Aorta (tissue), 5 donors: Measurements from ENCODE around the gene ZFYVE1. TPM values are rescaled to one million over a fixed set of nuclear protein-coding genes. Genes with fewer than 3 reads are reported as not detected.

Experiments used
- ATAC-seq: fragments of 200-7000 bp; cut with Tn5 transposase; one replicate; pipeline ENCODE4 v1.9.1; 2022; ENCODE audit warnings: moderate library complexity; ENCODE audit not compliant: low FRiP score
- DNase-seq, 2 donors: peaks; one replicate each; pipeline ENCODE4 v3.0.0-alpha.2; 2020
- H3K27ac ChIP-seq, 2 donors: one replicate each; pipeline ENCODE4 v1.5.1; 2013; ENCODE audit warnings: low read length in 2 of 2, mild to moderate bottlenecking in 2 of 2, moderate library complexity in 2 of 2, control low read depth in 1 of 2, inconsistent platforms in 1 of 2, low read depth in 1 of 2
- H3K27me3 ChIP-seq, 2 donors: one replicate each; pipeline ENCODE4 v1.6.1; 2013; ENCODE audit warnings: control low read depth in 1 of 2, low read length in 1 of 2, mild to moderate bottlenecking in 1 of 2, moderate library complexity in 1 of 2; ENCODE audit not compliant: insufficient read depth in 2 of 2, control insufficient read depth in 1 of 2
- H3K36me3 ChIP-seq, 2 donors: one replicate each; pipeline ENCODE4 v1.6.1; 2013; ENCODE audit warnings: control low read depth in 1 of 2, low read length in 1 of 2, mild to moderate bottlenecking in 1 of 2; ENCODE audit not compliant: insufficient read depth in 2 of 2, control insufficient read depth in 1 of 2
- H3K4me1 ChIP-seq, 2 donors: one replicate each; pipeline ENCODE4 v1.6.1; 2013; ENCODE audit warnings: low read length in 2 of 2, control low read depth in 1 of 2, mild to moderate bottlenecking in 1 of 2, moderate library complexity in 1 of 2; ENCODE audit not compliant: insufficient read depth in 2 of 2, control insufficient read depth in 1 of 2
- H3K4me3 ChIP-seq, 2 donors: one replicate each; pipeline ENCODE4 v1.5.1; 2013; ENCODE audit warnings: low read length in 2 of 2, control low read depth in 1 of 2, mild to moderate bottlenecking in 1 of 2
- H3K9me3 ChIP-seq: one replicate; pipeline ENCODE4 v1.6.1; 2013; ENCODE audit warnings: mild to moderate bottlenecking, low read length; ENCODE audit not compliant: control insufficient read depth
- WGBS, 2 donors: extraction: QIAGEN DNeasy Blood & Tissue Kit; methylation state at CpG; one replicate each; pipeline ENCODE4 v1.1.7; 2013; 5-methylcytosine and 5-hydroxymethylcytosine counted together
- intact Hi-C, 2 donors: fragments of 100-400 bp; cut with DNase I; formaldehyde crosslinking; loops; one replicate each; pipeline versions ENCODE4 v1.14.2 to v1.15.0; 2022
- polyA plus RNA-seq, 2 donors: library from polyadenylated mRNA; stranded (reverse); fragments of 200-250 nt; gene quantifications; one replicate each; pipeline ENCODE4 v1.2.3, GENCODE V29; 2013
- total RNA-seq, 2 donors: library from RNA; stranded (reverse); fragmentation: NEBNext Ultra II Directional; extraction: Animal tissue kit (Norgen Biotek cat#: 25700); gene quantifications; one replicate each; pipeline ENCODE4 v1.2.1, GENCODE V29; 2021
- donor health status: healthy with polysubstance abuse.
- donor health status: Bipolar disorder and iron deficiency.
- donor health status: DM: no; HTN: no; CAD: no.
- donor health status: DM: no; HTN: no; CAD: no.
- donor health status: DM: yes; HTN: yes; CAD: no.

Gene ZFYVE1
- total and polyA plus RNA-seq, 4 donors, result 4.8 to 25.2 (median 11.9) TPM

DNA sequence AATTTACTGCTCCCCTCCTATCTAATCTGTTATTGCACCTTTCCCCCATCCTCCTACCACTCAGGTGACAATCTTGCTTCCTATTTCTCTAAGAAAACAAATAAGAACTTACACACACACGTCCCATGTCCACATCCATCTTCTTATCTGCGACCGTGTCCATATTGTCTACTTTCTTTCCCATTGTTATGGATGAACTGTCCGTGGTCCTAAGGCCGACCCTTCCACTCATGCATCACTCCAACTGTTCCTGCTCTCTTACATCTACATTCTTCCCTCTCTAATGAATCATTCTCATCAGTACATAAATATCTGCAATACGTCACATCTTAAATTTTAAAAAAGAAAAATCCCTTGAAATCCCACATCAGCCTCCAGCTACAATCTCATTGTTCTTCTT is 30.0 kb downstream of the ZFYVE1 start:
- intact Hi-C loops, result no loop called here
- DNase-seq (no peak), ATAC-seq (no peak)
- 85 to 87% methylated on average over 6 of the region's 6 CpGs for WGBS, 2 donors
- Histone ChIP-seq H3K27me3 (no peaks in the 10 kb centered on the region), H3K27ac (no peak overlapping the region), H3K4me1 (no peaks in the 10 kb centered on the region), H3K9me3 (no peaks in the 10 kb centered on the region), H3K36me3 (peaks cover 7 to 16% of the 10 kb centered on the region in 2 donors), H3K4me3 (no peak overlapping the region)

GRCh38 chr14:72990171-72990570 is 36.7 kb downstream of the ZFYVE1 start:
- no peak overlapping the region for H3K4me3 ChIP-seq
- WGBS, 2 donors, result 93 to 99% methylated on average over 8 of the region's 8 CpGs
- no peak for ATAC-seq
- H3K27ac ChIP-seq, result no peak overlapping the region
- H3K4me1 ChIP-seq, result no peaks in the 10 kb centered on the region
- H3K27me3 ChIP-seq, result no peaks in the 10 kb centered on the region
- H3K9me3 ChIP-seq, result no peaks in the 10 kb centered on the region
- H3K36me3 ChIP-seq, result peaks cover 2% of the 10 kb centered on the region in 2 donors
- DNase-seq, result no peak
- intact Hi-C loops, result no loop called here

- intact Hi-C loops, result no loop called here
- Histone ChIP-seq H3K4me3 (no peak overlapping the region), H3K27me3 (no peaks in the 10 kb centered on the region), H3K36me3 (peaks cover 2 to 3% of the 10 kb centered on the region in 2 donors), H3K9me3 (no peaks in the 10 kb centered on the region), H3K4me1 (no peaks in the 10 kb centered on the region), H3K27ac (no peak overlapping the region)
- no peak for DNase-seq
- ATAC-seq, result no peak
- 68 to 83% methylated on average over 2 of the region's 2 CpGs for WGBS, 2 donors
Observed at GRCh38 chr14:72986857-72987256, 40.0 kb downstream of the ZFYVE1 start.

DNA sequence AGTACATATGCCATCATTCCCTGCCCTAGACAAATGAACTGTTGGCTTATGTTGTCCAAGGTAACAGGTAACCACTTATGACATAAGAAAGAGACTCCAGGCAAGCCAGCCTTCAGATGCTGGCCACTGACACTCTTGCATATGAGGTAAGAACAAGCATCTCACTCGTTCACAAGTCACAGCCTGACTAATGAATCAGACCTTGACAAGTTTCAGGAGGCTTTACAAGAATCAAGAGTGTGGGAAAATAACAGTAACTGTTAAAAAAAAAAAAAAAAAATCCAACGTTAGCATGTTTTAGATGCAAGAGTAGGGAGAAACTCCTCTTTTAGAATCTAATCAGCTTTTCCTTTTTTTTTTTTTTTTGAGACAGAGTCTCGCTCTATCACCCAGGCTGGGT is 40.7 kb downstream of the ZFYVE1 start:
- Histone ChIP-seq H3K4me3 (no peak overlapping the region), H3K36me3 (peaks cover 2 to 3% of the 10 kb centered on the region in 2 donors), H3K9me3 (no peaks in the 10 kb centered on the region), H3K4me1 (no peaks in the 10 kb centered on the region), H3K27me3 (no peaks in the 10 kb centered on the region), H3K27ac (no peak overlapping the region)
- no peak for ATAC-seq
- intact Hi-C loops, result no loop called here
- 39 to 63% methylated on average over 3 of the region's 3 CpGs for WGBS, 2 donors
- no peak for DNase-seq

DNA sequence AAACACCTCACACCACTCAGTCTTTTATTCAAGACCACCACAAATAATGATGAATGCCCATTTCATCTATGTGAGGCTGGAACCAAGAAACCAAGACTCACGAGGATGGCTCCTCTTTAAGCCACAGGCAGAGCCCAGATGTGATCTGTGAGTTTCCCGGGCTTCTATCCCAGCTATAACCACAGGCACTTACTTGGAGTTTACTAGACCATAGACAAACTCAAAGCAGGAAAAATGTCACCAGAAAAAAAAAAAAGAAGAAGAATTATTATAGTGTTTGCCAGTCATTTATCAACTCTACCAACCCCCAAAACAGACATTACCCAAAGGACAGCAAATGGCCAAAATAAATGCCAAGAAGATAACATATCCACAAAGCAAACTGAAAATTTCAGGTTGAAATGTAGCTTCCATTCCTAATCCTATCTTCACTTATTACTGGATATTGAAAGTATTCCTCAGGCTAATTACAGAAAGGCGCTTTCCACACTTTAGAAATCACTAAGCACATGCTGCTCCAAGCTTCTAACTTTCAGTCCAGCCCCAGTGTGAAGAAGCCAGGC is 44.7 kb downstream of the ZFYVE1 start:
- no peak for DNase-seq
- Histone ChIP-seq H3K4me3 (no peak overlapping the region), H3K9me3 (no peaks in the 10 kb centered on the region), H3K27me3 (no peaks in the 10 kb centered on the region), H3K4me1 (no peaks in the 10 kb centered on the region), H3K27ac (no peak overlapping the region), H3K36me3 (peaks cover 3 to 11% of the 10 kb centered on the region in 2 donors)
- no peak for ATAC-seq
- WGBS, 2 donors, result 36 to 49% methylated on average over 3 of the region's 3 CpGs
- intact Hi-C loops, result no loop called here

- 85 to 91% methylated on average over 8 of the region's 8 CpGs for WGBS, 2 donors
- no peak for DNase-seq
- H3K9me3 ChIP-seq, result no peaks in the 10 kb centered on the region
- ATAC-seq, result no peak
- no peaks in the 10 kb centered on the region for H3K27me3 ChIP-seq
- H3K36me3 ChIP-seq, result peaks cover 3 to 10% of the 10 kb centered on the region in 2 donors
- no peak overlapping the region for H3K27ac ChIP-seq
- H3K4me1 ChIP-seq, result no peaks in the 10 kb centered on the region
- intact Hi-C loops, result no loop called here
- H3K4me3 ChIP-seq, result no peak overlapping the region
Observed at GRCh38 chr14:72980863-72981262, 46.0 kb downstream of the ZFYVE1 start.

DNA sequence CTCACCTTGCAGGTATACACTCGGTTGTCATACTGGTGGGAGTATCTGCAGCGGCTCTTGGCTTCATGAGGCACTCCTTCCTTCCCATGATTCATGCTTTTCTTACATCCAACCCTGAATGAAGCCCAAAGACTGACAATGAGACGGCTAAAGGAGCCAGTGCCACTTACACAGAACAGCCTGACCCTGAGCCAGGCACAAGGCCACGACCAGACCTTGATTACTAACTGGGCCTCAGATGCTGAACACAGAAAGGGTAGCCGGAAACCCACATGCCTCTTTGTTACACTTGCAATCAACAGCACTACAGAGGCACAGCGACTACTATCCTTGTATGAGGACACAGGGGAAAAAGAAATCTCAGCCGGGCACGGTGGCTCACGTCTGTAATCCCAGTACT is 48.0 kb downstream of the ZFYVE1 start:
- H3K4me3 ChIP-seq, result no peak overlapping the region
- H3K27ac ChIP-seq, result no peak overlapping the region
- no peak for ATAC-seq
- no peaks in the 10 kb centered on the region for H3K9me3 ChIP-seq
- peaks cover 3 to 22% of the 10 kb centered on the region in 2 donors for H3K36me3 ChIP-seq
- no peaks in the 10 kb centered on the region for H3K4me1 ChIP-seq
- intact Hi-C loops, result no loop called here
- 89 to 90% methylated on average over 9 of the region's 9 CpGs for WGBS, 2 donors
- H3K27me3 ChIP-seq, result no peaks in the 10 kb centered on the region
- no peak for DNase-seq

GRCh38 chr14:72975770-72976169 is 51.1 kb downstream of the ZFYVE1 start:
- DNase-seq (no peak), ATAC-seq (no peak)
- intact Hi-C loops, result no loop called here
- Histone ChIP-seq H3K27me3 (no peaks in the 10 kb centered on the region), H3K27ac (no peak overlapping the region), H3K9me3 (no peaks in the 10 kb centered on the region), H3K36me3 (peaks cover 3 to 28% of the 10 kb centered on the region in 2 donors), H3K4me1 (no peaks in the 10 kb centered on the region), H3K4me3 (no peak overlapping the region)
- WGBS, 2 donors, result 94 to 95% methylated on average over 4 of the region's 4 CpGs

GRCh38 chr14:72974661-72975060 is 52.2 kb downstream of the ZFYVE1 start:
- H3K27ac ChIP-seq, result no peak overlapping the region
- peaks cover 3 to 32% of the 10 kb centered on the region in 2 donors for H3K36me3 ChIP-seq
- DNase-seq (no peak), ATAC-seq (no peak)
- no peaks in the 10 kb centered on the region for H3K27me3 ChIP-seq
- H3K9me3 ChIP-seq, result no peaks in the 10 kb centered on the region
- 85 to 89% methylated on average over 12 of the region's 12 CpGs for WGBS, 2 donors
- no peaks in the 10 kb centered on the region for H3K4me1 ChIP-seq
- intact Hi-C loops, result no loop called here
- H3K4me3 ChIP-seq, result no peak overlapping the region
